ENCODE data around the gene USP35.

The USP35 gene

GRCh38 chr11:78234006-78234405 lies 45.3 kb downstream of the USP35 start:
- no peak for DNase-seq

DNA sequence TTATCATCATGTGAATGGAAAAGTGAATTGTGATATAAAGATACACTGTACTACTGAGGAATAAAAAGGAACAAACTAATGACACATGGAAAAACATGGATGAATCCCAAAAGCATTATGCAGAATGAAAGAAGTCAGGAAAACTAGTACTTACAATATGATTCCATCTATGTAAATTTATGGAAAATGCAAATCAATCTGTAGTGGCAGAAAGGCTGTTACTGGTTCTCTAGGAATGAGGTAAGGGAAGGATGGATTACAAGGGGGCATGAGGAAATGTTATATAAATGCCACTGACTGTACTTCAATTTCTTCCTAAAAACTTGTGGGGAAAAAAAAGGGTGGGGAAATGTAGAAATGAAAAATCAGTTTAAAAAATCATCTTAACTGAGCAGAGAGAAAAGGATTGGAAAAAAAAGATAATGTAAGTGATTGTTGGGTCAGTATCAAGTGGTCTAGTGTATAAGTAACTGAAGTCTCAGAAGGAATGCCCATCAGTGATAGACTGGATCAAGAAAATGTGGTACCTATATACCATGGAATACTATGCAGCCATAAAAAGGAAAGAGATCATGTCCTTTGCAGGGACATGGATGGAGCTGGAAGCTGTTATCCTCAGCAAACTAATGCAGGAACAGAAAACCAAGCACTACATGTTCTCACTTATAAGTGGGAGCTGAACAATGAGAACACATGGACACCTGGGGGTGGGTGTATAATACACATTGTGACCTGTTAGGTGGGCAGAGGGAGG lies 48.8 kb downstream of the USP35 start:
- DNase-seq = no peak

GRCh38 chr11:78239781-78240180 lies 51.1 kb downstream of the USP35 start:
- DNase-seq = no peak

GRCh38 chr11:78241475-78241874 lies 52.8 kb downstream of the USP35 start:
- no peak for DNase-seq

GRCh38 chr11:78244080-78244479 lies 55.4 kb downstream of the USP35 start:
- no peak for DNase-seq

GRCh38 chr11:78244546-78245255 lies 56.0 kb downstream of the USP35 start:
- DNase-seq = no peak

DNA sequence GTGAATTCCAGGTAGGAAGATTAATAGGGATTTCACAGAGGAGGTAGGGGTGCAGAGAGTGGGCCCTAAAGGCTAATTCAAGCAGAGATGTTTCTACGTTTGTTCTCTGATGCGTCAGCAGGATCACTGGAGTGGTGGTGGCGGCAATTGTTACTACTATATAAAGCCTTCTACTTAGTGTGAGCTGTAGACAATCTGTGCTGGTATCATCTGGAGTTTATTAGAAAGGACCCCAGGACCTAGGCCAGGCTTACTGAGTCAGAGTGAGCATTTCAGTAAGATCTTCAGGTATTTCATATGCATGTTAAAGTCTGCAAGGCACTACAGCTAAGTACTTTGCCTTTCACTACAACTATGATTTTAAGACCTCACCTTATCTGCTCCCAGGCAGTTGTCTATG lies 59.5 kb downstream of the USP35 start:
- no peak for DNase-seq

- DNase-seq = no peak
Measured at GRCh38 chr11:78248903-78249302, 60.2 kb downstream of the USP35 start.

DNA sequence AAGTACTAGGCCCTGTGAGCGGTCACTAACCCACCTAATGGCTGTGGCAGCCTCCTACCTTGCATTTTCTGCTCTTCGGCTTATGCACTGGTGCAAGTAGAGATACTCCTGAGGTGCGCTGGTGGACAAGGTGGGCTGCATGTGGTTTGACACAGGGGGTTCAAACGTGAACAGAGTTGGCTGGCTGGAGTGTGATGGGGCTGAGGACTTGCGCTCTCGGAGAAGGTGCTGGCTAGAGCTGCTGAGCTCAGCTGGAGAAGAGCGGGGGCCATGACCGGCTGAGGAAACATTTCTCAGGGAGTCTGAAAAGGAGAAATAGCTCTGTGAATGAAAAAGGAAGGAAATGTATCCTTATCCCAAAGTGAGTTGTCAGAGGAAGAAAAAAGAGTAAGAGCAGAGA lies 61.4 kb downstream of the USP35 start:
- DNase-seq = no peak

DNA sequence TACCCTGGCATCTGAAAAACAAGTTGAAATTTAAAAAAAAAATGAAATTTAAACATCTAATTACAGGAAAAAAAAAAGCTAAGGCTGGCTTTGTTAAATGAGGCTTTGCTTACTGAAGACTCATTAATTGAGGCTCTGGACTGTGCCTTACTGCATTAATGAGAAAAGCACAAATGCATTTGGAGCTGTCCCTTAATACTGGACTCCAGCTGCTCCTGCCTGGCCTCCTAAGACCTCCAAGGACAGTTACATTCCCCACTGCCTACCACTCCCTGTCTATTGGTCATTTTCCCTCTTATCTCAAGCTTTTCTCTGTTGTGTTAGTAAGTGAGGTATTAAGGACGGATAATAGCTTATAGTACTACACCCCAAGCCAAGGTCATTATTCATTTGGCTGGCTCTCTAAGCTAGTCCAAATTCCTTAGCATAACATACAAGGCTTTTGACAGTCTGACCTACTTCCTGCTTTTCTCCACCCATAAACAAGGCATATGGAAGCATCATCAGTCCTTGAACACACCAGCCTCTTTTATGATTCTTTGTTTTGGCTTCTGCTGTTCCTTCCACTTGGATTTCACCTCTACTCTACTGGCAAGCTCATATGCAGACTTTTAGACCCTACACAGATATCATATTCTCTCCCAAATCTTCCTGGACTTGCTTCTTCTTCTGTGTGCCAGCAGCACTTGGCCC lies 62.5 kb downstream of the USP35 start:
- DNase-seq = no peak

- no peak for DNase-seq
Measured at GRCh38 chr11:78253797-78254196, 65.1 kb downstream of the USP35 start.

DNA sequence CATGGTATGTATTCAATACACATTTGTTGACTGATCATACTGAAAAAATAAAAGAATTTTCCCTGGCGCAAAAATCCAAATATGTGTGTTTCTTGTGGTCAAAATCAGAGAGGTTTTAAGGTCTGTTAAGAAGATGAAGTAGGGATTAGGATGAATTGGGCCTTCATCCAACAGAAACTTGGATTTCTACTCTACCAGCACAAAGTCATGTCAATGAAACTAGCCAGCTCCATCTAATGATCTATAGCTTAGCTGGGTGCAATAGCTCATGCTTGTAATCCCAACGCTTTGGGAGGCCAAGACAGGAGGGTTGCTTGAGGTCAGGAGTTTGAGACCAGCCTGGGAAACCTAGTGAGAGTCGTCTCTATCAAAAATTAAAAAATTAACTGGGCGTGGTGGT lies 65.5 kb downstream of the USP35 start:
- DNase-seq = no peak

DNA sequence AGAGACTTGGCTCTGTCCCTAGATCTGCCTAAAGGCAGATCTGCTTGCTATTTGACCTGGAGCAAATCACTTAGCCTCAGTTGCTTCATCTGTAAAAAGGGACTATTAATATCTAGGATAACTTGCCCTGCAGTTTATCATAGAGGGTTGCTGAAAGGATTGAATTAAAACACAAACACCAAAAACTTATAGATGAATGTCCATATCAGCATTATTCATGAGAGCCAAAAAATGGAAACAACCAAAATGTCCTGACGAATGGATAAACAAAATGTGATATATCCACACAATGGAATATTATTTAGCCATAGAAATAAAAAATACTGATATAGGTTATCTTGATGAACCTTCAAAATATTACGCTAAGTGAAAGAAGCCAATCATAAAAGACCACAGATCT lies 67.2 kb downstream of the USP35 start:
- DNase-seq = no peak

DNA sequence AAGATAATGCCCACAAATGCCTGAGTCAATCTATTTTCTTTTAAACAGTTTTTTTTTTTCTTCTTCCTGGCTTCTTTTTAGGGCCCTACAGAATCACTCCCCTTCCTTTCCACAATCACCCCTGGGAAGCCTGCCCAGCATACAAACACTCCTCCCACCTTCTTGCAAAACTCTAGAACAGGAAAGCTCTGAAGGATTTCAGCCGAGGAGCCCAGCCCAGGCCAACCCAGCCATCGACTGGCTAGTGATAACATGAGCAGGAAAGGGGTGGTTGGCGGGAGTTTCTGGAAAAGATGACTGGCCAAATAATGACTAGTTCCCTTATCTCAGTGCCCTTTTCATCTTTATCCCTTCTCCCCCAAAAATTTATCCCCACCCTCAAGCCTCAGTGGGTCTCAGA lies 68.2 kb downstream of the USP35 start:
- no peak for DNase-seq

DNA sequence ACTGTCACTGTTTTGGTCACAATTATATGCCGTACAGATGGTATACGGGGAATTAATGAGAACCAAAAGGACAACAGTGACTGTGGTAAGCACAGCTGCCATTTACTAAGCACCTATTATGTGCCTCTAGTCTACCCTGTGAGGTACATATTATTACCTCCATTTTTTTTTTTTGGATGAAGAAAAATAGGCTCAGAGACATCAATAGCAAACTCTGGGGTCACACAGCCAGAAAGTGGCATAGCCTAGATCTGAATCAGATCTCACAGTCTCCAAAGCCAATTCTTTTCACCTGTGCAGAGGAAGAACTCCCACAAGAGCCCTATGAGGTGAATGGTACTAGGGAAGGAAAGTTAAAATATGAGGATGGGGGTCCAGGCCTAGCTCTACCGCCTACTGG lies 68.9 kb downstream of the USP35 start:
- no peak for DNase-seq

DNA sequence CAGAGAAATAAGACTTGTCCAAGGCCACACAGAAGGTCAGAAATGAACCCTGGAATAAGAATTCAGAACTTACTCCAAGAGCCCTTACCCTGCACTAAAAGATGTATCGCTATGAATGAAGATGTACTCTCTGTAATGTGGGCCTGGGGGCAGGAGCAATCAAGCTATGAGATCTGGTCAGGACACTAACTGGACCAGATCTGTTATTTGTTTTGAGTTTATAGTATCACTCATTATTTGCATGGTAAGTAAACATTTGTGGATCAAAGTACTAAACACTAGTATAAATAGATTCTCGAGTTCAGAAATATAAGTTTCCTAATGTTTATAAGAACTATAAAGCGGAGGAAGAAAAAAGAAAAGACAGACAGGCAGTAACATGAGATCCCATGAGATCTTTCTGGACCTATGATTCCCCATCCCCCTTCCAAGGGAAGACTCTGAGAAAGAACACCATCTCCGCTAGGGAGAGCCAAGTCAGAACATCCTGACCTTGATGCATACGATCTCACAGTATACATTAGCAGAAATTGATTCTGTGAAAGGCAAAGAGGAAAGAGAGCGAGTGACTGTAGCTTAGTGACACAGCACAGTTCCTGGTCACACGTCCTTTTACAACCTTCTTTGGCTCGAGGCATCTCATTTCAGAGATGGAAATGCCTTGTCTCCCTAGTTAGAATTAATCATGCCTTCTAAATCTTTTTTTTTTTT lies 71.2 kb downstream of the USP35 start:
- no peak for DNase-seq

DNA sequence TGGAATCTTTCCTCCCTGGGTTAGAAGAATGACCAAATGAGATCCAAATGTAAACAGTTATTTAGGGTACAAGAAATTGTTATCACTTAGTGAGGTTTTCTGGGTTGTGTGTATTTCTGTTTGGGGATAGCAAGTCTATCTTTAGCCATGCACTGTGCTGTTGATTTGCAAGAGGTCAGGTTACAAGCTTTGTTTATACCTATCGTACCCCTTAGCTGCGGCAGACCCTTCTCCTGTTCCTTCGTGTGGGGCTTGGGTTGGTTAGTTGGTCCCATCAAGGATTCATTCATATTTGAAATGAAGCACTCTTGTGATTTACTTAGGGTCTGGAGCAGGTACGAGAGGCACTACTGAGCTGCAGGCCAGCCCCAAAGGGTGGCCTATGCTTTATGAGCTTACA lies 72.6 kb downstream of the USP35 start:
- DNase-seq = no peak

DNA sequence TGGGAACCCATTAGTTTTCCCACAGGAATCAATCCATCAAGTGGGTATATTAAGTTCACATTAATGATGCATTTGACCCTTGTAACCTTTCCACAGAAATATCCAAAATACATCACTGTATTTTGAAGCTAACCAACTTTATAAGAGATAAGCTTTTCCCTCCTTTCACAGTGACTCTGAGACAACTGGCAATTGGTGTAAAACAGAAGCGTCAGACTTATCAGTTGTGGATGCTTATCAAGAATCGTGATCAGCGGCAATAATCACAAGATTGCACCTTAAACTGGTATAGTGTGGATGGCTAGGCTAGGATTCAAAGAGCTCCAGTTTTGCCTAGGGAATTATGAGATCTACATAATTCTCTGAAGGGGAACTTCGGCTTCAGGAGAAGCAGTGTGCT lies 73.1 kb downstream of the USP35 start:
- no peak for DNase-seq

DNA sequence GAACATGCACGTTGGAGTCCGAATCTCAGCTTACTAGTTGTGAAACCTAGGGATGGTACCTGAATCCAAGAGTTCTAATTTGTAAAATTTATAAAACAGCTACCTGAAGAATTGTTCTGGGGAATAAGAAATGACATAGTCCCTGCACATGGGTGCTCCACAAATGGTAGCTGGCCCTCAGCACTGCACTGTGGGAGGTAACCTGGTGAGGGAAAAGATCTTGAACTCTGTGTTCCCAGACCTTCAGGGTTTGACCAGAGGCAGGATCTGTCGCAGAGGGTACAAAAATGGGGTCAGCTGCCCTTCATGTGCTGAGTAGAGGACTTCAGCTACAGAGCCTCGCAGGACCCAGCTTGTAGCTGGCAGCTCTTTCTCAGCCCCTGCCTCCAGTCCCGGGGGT lies 73.5 kb downstream of the USP35 start:
- DNase-seq = no peak

DNA sequence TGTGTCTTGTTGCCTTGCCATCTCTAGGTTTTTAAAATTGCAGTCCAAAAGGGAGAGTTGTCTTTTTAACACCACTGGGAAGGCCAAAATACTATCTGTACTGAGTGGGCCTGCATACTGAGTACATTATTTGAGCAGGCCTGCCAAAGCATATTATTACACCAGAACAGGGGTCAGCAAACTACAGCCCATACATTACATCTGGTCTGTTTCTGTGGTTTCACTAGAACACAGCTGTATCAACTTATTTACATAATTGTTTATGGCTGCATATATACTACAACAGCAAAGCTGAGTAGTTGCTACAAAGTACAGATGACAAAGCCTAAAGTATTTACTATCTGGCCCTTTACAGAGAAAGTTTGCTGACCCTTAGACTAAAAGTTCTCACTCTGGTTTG lies 74.0 kb downstream of the USP35 start:
- no peak for DNase-seq

Data from activated naive CD4-positive, alpha-beta T cell treated with anti-CD3 and anti-CD28 coated beads, Interleukin-2, amount 50 U/mL, for 16 hours (primary cell).